Measurements from ENCODE around the gene CTSF. TPM values are rescaled to one million over a fixed set of nuclear protein-coding genes. Genes with fewer than 3 reads are reported as not detected.

The CTSF gene
- total and polyA plus RNA-seq, 2 of the 13 experiments (the other 11 are each of a cell fraction or from before 2014, with no cell fraction given) = not detected

DNA sequence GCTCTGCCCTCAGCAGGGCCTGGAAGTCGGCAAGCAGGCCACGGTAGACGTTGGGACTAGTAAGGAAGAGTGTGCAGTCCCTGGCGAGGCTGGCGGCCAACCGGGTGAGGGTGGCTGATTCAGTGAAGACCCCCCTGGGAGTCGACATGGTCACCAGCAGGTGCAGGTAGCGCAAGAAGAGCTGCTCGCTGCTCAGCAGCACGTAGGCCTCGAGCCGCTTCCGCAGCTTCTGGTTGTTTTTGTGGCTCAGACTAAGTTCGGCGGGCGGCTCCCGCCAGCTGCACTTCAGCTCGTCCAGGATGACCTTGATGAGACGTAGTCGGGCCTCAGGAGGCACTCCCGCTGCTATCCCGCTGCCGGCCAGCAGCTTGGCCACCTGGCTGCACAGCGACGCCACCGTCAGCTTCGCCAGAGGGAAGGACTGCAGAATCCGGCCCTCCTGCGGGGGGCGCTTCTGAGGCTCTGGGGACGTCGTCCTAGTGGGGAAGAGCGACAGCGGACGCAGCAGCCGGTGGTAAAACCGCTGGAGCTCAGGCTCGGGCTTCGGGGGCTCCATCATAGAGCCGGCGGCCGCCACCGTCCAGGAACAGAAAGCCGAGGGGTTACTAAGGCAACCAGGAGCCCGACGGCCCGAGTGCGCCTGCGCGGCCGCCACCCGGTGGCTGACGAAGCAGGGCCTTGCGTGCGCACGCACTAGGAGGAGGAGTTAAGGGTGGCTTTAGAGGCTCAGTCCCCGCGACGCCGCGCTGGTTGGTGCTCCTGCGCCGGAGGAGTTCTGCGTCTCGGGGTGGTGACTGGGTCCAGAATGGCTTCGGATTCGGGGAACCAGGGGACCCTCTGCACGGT is 24.3 kb upstream of the CTSF start, which contains the start of the genes CCDC87 and CCS (continued):
- TF ChIP-seq, protein P1, sequence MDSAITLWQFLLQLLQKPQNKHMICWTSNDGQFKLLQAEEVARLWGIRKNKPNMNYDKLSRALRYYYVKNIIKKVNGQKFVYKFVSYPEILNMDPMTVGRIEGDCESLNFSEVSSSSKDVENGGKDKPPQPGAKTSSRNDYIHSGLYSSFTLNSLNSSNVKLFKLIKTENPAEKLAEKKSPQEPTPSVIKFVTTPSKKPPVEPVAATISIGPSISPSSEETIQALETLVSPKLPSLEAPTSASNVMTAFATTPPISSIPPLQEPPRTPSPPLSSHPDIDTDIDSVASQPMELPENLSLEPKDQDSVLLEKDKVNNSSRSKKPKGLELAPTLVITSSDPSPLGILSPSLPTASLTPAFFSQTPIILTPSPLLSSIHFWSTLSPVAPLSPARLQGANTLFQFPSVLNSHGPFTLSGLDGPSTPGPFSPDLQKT (CRISPR knock-in tag; IDR thresholded peaks at IDR 0.05; ENCODE audit: borderline replicate concordance) = no peak
- TF ChIP-seq CREB1 (IDR thresholded peaks at IDR 0.05) (peak; percentile 38; the same call in 1 of the 2 replicates), CREB1 (CRISPR knock-in tag; IDR thresholded peaks at IDR 0.05) (peak; percentile 53), ZNF234 (CRISPR knock-in tag; conservative IDR thresholded peaks at IDR 0.05) (peak; percentile 49; the same call in 1 of the 2 replicates), TCF7L2 (IDR thresholded peaks at IDR 0.05; ENCODE audit: low read depth, low read length) (no peak), HMG20A (CRISPR knock-in tag; IDR thresholded peaks at IDR 0.05; ENCODE audit: borderline replicate concordance) (peak; percentile 29; the same call in 1 of the 2 replicates), ZNF790 (CRISPR knock-in tag; IDR thresholded peaks at IDR 0.05; ENCODE audit: borderline replicate concordance) (0 out of 2 replicates have a peak, but pooled peaks have one; percentile 86), NR2F6 (IDR thresholded peaks at IDR 0.05) (no peak), NR2F6 (CRISPR knock-in tag; IDR thresholded peaks at IDR 0.05) (peak; percentile 38), PAX8 (CRISPR knock-in tag; IDR thresholded peaks at IDR 0.05; ENCODE audit: borderline replicate concordance) (no peak), ZNF543 (CRISPR knock-in tag; IDR thresholded peaks at IDR 0.05) (peak; percentile 88; the same call in 1 of the 2 replicates), TEAD3 (CRISPR knock-in tag; optimal IDR thresholded peaks at IDR 0.05; ENCODE audit: borderline replicate concordance) (no peak), ZNF781 (CRISPR knock-in tag; IDR thresholded peaks at IDR 0.05; ENCODE audit: borderline replicate concordance, not compliant biosample characterization) (peak; percentile 17), GATAD1 (CRISPR knock-in tag; IDR thresholded peaks at IDR 0.05) (peak; percentile 51), MAFF (IDR thresholded peaks at IDR 0.05; ENCODE audit: low read depth, low read length) (no peak), ZNF772 (CRISPR knock-in tag; IDR thresholded peaks at IDR 0.05) (peak; percentile 97), HNRNPUL1 (IDR thresholded peaks at IDR 0.05; ENCODE audit: low read depth, low read length) (no peak), NFE2L1 (CRISPR knock-in tag; IDR thresholded peaks at IDR 0.05; ENCODE audit: borderline replicate concordance) (no peak)
- TF ChIP-seq, protein P2, sequence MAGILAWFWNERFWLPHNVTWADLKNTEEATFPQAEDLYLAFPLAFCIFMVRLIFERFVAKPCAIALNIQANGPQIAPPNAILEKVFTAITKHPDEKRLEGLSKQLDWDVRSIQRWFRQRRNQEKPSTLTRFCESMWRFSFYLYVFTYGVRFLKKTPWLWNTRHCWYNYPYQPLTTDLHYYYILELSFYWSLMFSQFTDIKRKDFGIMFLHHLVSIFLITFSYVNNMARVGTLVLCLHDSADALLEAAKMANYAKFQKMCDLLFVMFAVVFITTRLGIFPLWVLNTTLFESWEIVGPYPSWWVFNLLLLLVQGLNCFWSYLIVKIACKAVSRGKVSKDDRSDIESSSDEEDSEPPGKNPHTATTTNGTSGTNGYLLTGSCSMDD (CRISPR knock-in tag; IDR thresholded peaks at IDR 0.05) = no peak
- TF ChIP-seq, protein P3, sequence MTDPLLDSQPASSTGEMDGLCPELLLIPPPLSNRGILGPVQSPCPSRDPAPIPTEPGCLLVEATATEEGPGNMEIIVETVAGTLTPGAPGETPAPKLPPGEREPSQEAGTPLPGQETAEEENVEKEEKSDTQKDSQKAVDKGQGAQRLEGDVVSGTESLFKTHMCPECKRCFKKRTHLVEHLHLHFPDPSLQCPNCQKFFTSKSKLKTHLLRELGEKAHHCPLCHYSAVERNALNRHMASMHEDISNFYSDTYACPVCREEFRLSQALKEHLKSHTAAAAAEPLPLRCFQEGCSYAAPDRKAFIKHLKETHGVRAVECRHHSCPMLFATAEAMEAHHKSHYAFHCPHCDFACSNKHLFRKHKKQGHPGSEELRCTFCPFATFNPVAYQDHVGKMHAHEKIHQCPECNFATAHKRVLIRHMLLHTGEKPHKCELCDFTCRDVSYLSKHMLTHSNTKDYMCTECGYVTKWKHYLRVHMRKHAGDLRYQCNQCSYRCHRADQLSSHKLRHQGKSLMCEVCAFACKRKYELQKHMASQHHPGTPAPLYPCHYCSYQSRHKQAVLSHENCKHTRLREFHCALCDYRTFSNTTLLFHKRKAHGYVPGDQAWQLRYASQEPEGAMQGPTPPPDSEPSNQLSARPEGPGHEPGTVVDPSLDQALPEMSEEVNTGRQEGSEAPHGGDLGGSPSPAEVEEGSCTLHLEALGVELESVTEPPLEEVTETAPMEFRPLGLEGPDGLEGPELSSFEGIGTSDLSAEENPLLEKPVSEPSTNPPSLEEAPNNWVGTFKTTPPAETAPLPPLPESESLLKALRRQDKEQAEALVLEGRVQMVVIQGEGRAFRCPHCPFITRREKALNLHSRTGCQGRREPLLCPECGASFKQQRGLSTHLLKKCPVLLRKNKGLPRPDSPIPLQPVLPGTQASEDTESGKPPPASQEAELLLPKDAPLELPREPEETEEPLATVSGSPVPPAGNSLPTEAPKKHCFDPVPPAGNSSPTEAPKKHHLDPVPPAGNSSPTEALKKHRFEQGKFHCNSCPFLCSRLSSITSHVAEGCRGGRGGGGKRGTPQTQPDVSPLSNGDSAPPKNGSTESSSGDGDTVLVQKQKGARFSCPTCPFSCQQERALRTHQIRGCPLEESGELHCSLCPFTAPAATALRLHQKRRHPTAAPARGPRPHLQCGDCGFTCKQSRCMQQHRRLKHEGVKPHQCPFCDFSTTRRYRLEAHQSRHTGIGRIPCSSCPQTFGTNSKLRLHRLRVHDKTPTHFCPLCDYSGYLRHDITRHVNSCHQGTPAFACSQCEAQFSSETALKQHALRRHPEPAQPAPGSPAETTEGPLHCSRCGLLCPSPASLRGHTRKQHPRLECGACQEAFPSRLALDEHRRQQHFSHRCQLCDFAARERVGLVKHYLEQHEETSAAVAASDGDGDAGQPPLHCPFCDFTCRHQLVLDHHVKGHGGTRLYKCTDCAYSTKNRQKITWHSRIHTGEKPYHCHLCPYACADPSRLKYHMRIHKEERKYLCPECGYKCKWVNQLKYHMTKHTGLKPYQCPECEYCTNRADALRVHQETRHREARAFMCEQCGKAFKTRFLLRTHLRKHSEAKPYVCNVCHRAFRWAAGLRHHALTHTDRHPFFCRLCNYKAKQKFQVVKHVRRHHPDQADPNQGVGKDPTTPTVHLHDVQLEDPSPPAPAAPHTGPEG (CRISPR knock-in tag; IDR thresholded peaks at IDR 0.05) = peak; percentile 91
- TF ChIP-seq, protein P4, sequence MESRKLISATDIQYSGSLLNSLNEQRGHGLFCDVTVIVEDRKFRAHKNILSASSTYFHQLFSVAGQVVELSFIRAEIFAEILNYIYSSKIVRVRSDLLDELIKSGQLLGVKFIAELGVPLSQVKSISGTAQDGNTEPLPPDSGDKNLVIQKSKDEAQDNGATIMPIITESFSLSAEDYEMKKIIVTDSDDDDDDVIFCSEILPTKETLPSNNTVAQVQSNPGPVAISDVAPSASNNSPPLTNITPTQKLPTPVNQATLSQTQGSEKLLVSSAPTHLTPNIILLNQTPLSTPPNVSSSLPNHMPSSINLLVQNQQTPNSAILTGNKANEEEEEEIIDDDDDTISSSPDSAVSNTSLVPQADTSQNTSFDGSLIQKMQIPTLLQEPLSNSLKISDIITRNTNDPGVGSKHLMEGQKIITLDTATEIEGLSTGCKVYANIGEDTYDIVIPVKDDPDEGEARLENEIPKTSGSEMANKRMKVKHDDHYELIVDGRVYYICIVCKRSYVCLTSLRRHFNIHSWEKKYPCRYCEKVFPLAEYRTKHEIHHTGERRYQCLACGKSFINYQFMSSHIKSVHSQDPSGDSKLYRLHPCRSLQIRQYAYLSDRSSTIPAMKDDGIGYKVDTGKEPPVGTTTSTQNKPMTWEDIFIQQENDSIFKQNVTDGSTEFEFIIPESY (CRISPR knock-in tag; IDR thresholded peaks at IDR 0.05) = peak; percentile 60
